Stimulated activated CD4-positive, alpha-beta T cell treated with anti-CD3 and anti-CD28 coated beads, Interleukin-2, amount 100 ng/mL, for 48 hours (primary cell): ENCODE results near the gene COG7.
"Not testable (repeated sequence)": the region's sequence is repeated elsewhere in the genome, so short reads cannot be mapped to it uniquely, and the experiment has no call there.

Experiments used
- DNase-seq, 2 donors: peaks; one replicate each; pipeline ENCODE4 v3.0.0-alpha.2; 2020

Gene COG7

GRCh38 chr16:23381702-23382101 is 71.3 kb downstream of the COG7 start:
- DNase-seq: not testable (repeated sequence)

DNA sequence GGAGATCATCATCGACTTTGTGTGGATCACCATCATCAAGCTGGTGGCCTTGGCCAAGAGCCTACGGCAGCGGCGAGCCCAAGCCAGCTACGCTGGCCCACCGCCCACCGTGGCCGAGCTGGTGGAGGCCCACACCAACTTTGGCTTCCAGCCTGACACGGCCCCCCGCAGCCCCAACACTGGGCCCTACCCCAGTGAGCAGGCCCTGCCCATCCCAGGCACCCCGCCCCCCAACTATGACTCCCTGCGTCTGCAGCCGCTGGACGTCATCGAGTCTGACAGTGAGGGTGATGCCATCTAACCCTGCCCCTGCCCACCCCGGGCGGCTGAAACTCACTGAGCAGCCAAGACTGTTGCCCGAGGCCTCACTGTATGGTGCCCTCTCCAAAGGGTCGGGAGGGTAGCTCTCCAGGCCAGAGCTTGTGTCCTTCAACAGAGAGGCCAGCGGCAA is 72.5 kb downstream of the COG7 start:
- DNase-seq: no peak

- no peak for DNase-seq
These were observed 73.3 kb downstream of the COG7 start for GRCh38 chr16:23379707-23380106.

DNA sequence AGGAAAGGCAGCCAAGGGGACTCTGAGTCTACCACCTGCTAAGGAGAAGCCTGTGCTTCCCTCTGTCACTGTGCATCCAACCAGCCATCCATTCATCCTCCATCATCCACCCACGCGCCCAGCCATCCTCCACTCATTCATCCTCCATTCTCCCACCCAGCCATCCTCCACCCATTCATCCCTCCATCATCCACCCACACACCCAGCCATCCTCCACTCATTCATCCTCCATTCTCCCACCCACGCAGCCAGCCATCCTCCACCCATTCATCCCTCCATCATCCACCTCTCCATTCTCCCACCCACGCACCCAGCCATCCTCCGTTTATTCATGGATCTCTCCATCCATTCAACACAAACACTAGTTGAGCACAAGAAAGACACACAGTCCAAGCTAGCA is 74.1 kb downstream of the COG7 start:
- no peak for DNase-seq

DNA sequence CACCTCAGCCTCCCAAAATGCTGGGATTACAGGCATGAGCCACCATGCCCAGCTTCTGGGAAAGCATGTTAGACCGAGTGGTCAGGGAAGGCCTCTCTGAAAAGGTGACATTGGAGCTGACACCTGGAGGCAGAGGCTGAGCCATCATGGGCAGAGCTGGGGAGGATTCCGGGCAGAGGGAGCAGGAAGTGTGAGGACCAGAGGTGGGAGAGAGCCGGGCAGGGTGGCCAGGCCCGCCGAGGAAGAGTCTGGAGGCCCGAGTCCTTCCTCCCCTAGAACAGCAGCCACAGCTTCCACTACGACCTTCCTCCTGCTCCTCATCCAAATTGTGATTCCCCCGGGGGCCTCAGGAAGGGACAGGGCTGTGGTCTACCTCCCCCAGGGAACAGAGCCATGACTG is 74.7 kb downstream of the COG7 start:
- DNase-seq: no peak

- no peak for DNase-seq
These were observed 75.7 kb downstream of the COG7 start for GRCh38 chr16:23377071-23377931.

DNA sequence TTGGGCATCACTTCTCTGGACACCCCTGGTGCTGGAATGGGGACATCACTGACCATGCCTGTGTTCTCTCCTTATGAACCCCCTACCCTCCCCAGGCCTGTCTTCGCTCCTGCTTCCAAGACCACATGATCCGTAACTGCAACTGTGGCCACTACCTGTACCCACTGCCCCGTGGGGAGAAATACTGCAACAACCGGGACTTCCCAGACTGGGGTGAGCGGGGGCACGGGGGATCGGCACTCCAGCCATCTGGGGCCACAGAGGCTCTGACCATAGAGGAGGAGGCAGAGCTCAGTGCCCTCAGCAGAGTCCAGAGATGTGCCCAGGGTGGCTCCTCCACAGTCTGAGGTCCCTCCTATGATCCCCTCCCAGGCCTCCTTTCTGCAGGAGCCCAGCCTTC is 77.3 kb downstream of the COG7 start:
- no peak for DNase-seq

DNA sequence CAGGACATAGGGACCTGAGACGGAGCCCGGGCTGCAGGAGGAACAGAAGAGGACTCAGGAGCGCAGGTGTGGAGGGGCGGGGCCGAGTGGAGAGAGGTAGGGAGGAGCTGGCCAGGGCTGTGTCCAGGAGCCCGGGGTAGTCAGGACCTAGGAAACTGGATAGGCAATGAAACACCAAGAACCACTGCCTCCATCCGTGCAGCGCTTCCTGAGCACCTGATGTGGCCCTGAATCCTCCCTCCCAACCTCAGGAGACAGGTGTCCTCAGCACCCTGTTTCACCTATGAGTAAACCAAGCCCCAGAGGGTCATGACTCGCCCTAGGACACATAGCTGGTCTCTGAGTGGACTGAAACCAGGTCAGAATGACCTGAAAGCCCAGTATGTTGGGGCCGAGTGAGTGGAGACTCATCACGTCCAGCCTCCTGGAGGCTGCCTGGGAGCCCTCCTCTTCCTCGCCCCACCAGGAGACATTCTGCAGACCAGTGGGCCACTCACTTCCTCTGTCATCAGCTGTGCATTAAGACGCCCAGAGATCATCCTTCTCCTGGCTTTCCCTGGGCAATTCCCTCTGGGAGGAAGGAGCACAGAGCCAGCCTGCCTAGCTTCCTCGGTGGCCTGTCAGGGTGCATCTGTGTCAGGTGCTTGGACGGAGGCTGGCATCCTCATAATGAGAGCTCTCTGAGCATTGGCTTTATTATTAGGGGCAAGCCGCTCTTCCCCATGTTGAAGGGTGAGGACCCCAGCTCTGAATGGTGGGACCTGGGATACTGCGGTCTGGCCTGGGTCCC is 78.1 kb downstream of the COG7 start:
- no peak for DNase-seq

- DNase-seq: no peak
These were observed 79.4 kb downstream of the COG7 start for GRCh38 chr16:23373436-23374219.

DNA sequence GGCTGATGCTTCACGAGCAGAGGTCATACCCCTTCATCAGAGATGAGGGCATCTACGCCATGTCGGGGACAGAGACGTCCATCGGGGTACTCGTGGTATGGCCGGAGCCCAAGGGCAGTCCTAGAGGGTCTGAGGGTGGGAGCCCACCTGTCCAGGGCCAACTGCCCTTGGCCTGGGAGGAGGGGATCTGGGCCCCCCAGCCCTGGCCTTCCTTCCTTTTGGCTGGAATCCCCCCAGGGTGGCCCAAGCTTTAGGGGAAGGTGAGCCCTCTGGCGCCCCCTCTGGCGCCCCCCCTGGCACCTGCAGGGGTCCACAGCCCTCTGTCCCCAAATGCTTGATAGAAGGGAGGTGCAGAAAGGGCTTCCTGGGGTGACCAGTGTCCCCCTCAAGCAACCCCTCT is 81.6 kb downstream of the COG7 start:
- DNase-seq: no peak

GRCh38 chr16:23369416-23369815 is 83.6 kb downstream of the COG7 start:
- DNase-seq: no peak

- DNase-seq: no peak
These were observed 84.5 kb downstream of the COG7 start for GRCh38 chr16:23368469-23368868.

DNA sequence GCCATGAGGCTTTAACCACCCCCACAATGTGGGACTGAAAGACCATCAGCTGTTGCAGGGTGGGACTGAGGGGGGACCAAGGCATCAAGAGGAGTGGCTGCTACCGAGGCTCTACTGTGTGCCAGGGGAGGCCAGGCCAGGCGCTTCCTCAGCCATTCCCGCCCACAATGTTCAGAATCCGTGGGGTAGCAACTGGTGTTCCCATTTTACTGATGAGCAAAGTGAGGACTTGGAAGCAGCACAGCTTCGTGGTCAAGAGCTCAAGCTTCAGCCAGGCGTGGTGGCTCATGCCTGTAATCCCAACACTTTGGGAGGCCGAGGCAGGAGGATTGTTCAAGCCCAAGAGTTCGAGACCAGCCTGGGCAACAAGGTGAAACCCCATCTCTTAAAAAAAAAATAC is 85.0 kb downstream of the COG7 start:
- no peak for DNase-seq

DNA sequence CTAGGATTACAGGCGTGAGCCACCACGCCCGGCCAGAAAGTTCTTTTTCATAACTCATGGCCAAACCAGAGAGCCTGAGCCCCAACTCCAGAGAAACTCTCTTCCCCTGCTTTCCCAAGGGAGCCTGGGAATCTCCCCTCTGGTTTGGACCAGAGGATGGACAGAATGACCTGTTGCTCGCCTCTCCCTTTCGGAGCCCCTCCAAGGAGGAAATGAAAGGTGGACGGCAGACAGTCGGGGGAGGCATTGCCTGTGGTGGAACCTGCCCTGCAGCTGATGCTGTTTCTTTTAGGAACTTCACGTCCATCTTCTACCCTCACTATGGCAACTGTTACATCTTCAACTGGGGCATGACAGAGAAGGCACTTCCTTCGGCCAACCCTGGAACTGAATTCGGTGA is 85.4 kb downstream of the COG7 start:
- no peak for DNase-seq

DNA sequence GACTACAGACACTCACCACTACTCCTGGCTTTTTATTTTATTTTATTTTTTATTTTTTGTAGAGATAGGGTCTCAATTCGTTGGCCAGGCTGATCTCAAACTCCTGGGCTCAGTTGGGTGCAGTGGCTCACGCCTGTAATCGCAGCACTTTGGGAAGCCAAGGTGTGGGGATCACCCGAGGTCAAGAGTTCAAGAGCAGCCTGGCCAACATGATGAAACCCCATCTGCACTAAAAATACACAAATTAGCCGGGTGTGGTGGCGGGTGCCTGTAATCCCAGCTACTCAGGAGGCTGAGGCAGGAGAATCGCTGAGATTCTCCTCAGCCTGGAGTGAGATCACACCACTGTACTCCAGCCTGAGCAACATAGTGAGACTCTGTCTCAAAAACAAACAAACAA is 86.6 kb downstream of the COG7 start:
- DNase-seq: not testable (repeated sequence)

DNA sequence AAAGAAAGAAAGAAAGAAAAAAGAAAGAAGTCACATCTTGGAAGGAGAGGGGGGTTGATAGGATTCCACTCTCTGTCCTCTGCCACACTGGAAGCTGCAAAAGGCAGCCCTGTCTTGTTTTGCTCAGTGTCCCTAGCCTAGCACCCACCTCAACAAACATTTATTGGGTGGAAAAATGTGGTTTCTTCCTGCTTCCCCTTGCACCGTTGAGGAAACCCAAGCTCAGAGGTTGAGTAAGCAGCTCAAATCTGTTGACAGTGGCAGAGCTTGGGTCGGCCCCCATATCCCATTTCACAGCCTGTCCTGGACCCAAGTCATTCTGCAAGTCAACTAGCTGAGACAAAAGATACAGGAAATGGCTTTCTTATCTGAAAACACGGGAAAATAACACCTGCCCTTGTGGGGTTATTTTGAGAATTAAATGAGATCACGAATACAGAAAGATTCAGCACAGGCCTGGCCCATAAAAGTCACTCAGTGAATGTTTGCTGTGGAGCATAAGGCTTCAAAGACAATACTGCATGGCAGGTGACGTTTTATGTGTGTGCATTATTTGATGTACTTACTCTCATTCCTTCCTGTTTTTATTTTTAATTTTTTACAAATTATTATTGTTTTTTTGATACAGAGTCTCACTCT is 87.3 kb downstream of the COG7 start:
- DNase-seq: no peak

- DNase-seq: no peak
These were observed 90.3 kb downstream of the COG7 start for GRCh38 chr16:23362460-23363317.

DNA sequence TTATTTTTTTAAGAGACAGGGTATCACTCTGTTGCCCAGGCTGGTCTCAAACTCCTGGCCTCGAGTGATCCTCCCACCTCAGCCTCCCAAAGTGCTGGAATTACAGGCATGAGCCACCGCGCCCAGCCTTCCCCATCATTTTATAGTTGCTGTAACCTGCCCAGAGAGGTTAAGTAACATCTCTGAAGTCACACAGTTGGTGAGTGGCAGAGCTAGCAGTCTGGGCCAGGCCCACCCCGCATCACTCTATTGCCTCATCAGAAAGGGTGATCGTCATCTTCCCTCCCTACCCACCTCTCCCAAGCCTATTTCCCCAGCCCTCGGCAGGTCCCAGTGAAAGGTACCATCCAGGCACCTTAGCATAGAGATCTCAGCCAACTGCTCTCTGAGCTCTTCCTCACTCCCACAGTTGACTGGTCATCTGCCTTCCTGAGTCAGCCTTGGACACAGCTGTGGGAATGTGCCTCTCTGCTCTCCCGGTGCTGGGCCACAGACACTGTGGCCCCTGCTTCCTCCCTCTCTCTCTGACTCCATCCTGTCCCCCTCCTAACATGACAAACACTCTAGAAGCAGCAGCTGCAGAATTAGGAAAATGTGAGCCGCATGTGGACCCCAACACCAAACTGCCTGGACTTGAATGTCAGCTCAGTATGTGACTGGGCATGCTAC is 93.8 kb downstream of the COG7 start:
- no peak for DNase-seq

DNA sequence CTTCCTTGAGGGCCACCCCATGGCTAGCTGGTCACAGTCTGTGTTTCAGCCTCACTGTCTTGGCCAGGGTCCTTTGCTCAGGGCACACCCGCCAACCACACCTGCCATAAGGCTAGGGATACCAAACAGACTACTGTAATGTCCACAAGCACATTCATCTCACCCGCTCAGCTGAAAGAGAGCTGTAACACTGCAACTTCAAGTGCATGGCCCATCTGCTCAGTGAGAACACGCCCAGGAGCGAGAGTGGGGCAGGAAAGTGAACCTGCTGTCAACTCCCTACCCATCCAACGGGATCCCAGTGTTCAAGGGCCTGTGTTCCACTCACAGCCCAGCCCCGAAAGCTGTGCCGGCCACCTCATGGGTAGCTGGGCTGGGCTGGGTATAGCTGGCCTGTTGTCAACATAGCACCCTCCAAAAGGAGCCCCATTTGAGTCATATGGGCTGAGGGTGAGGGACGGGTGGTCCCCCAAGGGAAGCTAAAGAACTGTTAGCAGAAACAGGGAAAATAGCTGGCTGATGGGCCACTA is 95.2 kb downstream of the COG7 start:
- DNase-seq: no peak

- DNase-seq: no peak
These were observed 96.0 kb downstream of the COG7 start for GRCh38 chr16:23356941-23357340.

DNA sequence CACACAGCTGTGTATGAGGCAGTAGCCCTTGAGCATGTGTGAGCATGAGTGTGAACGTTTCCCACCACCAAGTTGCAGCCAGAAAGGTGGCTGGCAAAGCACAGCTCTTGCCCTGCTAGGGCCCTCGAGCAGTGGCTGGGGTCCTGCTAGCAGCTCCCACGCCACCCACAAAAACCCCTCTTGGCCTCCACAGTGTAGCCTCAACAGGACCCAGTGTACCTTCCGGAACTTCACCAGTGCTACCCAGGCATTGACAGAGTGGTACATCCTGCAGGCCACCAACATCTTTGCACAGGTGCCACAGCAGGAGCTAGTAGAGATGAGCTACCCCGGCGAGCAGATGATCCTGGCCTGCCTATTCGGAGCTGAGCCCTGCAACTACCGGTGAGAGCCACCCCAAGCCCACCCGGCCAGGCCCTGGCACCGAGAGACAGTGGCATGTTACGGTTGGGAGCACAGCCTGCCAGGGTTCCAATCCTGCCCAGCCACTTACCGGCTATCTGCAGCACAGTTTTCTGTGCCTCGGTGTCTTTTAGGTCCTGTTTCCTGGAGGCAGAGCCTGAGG is 97.8 kb downstream of the COG7 start:
- DNase-seq: no peak
